Stimulated activated naive B cell treated with anti-CD40 and anti-IgM and Interleukin-4, amounts not matched to agents 10 μg/mL and 1 μg/mL and 100 μg/mL, for 72 hours (primary cell): Measurements from ENCODE around the gene ST6GAL1.
"Not testable (repeated sequence)": the region's sequence is repeated elsewhere in the genome, so short reads cannot be mapped to it uniquely, and the experiment has no call there.

Source experiments
- ATAC-seq, 2 donors: fragments of 150-1000 bp; cut with Tn5 transposase; replicated peaks; 2 replicates each; pipeline ENCODE4 v1.10.0; 2021; ENCODE audit warnings: moderate library complexity in 1 of 2
- DNase-seq: peaks from one replicate; pipeline ENCODE4 v3.0.0; 2021
- H3K27ac Mint-ChIP-seq: one replicate; pipeline ENCODE4 v1.8.0; 2022; ENCODE audit warnings: mild to moderate bottlenecking, mixed read lengths
- H3K27me3 Mint-ChIP-seq, 2 donors: one replicate each; pipeline ENCODE4 v1.8.0; 2022; ENCODE audit warnings: mixed read lengths in 2 of 2
- H3K36me3 Mint-ChIP-seq, 2 donors: one replicate each; pipeline ENCODE4 v1.8.0; 2022; ENCODE audit warnings: mixed read lengths in 2 of 2, mild to moderate bottlenecking in 1 of 2
- H3K4me1 Mint-ChIP-seq, 2 donors: one replicate each; pipeline ENCODE4 v1.8.0; 2022; ENCODE audit warnings: mixed read lengths in 2 of 2, mild to moderate bottlenecking in 1 of 2
- H3K4me3 Mint-ChIP-seq, 2 donors: one replicate each; pipeline ENCODE4 v1.8.0; 2022; ENCODE audit warnings: mild to moderate bottlenecking in 2 of 2, mixed read lengths in 2 of 2, moderate library complexity in 1 of 2
- H3K9me3 Mint-ChIP-seq, 2 donors: one replicate each; pipeline ENCODE4 v1.8.0; 2022; ENCODE audit warnings: mixed read lengths in 2 of 2, mild to moderate bottlenecking in 1 of 2

The ST6GAL1 gene

DNA sequence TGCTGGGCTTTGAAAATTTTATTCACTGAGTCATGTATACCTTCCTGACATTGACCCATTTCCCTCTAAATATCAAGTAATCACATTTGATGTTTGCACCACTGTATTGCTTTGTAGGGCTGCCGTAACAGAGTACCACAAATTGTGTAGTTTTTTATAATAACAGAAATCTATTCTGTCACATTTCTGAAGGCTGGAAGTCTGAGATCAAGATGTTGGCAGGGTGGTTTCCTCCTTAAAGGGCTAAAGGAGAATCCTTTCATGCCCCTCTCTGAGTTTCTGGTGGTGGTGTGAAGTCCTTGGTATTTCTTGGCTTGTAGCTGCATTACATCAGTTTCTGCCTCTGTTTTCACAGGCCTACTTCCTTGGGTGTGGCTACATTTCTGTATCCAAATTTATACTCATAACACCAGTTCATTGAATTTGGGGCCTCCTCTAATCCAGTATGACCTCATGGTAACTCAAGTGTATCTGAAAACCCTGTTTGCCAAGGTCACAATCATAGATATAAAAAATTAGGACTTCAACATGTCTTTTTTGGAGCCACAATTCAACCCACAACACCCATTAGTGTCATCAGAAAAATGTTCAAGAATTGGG is 29.1 kb upstream of the ST6GAL1 start:
- H3K4me3 Mint-ChIP-seq = no peak overlapping the region
- H3K27ac Mint-ChIP-seq = no peak overlapping the region
- ATAC-seq (peak in 1 of 2 donors; percentile 36), DNase-seq (no peak)
- H3K36me3 Mint-ChIP-seq = peaks cover 7 to 17% of the 10 kb centered on the region in 2 donors
- H3K9me3 Mint-ChIP-seq = peaks cover 16 to 23% of the 10 kb centered on the region in 2 donors
- H3K27me3 Mint-ChIP-seq = no peaks in the 10 kb centered on the region
- peaks cover 20 to 26% of the 10 kb centered on the region in 2 donors for H3K4me1 Mint-ChIP-seq

GRCh38 chr3:186902154-186902553 is 28.2 kb upstream of the ST6GAL1 start:
- Mint-ChIP-seq H3K4me1 (peaks cover 20 to 26% of the 10 kb centered on the region in 2 donors), H3K9me3 (peaks cover 26 to 30% of the 10 kb centered on the region in 2 donors), H3K4me3 (no peak overlapping the region), H3K36me3 (peaks cover 16 to 24% of the 10 kb centered on the region in 2 donors), H3K27me3 (no peaks in the 10 kb centered on the region), H3K27ac (no peak overlapping the region)
- no peak for DNase-seq
- no peak for ATAC-seq

- no peak overlapping the region for H3K4me3 Mint-ChIP-seq
- no peak overlapping the region for H3K27ac Mint-ChIP-seq
- H3K4me1 Mint-ChIP-seq = peaks cover 20 to 26% of the 10 kb centered on the region in 2 donors
- no peak for ATAC-seq
- DNase-seq = no peak
- no peaks in the 10 kb centered on the region for H3K27me3 Mint-ChIP-seq
- H3K9me3 Mint-ChIP-seq = peaks cover 29 to 34% of the 10 kb centered on the region in 2 donors
- H3K36me3 Mint-ChIP-seq = peaks cover 17 to 28% of the 10 kb centered on the region in 2 donors
Observed at GRCh38 chr3:186902713-186903112, 27.6 kb upstream of the ST6GAL1 start.

DNA sequence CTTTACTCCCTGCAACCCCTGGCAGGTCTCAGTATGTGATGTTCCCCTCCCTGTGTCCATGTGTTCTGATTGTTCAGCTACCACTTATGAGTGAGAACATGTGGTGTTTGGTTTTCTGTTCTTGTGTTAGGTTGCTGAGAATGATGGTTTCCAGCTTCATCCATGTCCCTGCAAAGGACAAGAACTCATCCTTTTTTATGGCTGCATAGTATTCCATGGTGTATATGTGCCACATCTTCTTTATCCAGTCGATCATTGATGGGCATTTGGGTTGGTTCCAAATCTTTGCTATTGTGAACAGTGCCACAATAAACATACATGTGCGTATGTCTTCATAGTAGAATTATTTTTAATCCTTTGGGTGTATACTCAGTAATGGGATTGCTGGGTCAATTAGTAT is 26.6 kb upstream of the ST6GAL1 start:
- DNase-seq, ATAC-seq, H3K27ac Mint-ChIP-seq, H3K27me3 Mint-ChIP-seq, H3K4me3 Mint-ChIP-seq: not testable (repeated sequence)
- H3K36me3 Mint-ChIP-seq = peaks cover 17 to 31% of the 10 kb centered on the region in 2 donors
- H3K4me1 Mint-ChIP-seq = peaks cover 24 to 31% of the 10 kb centered on the region in 2 donors
- H3K9me3 Mint-ChIP-seq = peaks cover 35 to 36% of the 10 kb centered on the region in 2 donors

DNA sequence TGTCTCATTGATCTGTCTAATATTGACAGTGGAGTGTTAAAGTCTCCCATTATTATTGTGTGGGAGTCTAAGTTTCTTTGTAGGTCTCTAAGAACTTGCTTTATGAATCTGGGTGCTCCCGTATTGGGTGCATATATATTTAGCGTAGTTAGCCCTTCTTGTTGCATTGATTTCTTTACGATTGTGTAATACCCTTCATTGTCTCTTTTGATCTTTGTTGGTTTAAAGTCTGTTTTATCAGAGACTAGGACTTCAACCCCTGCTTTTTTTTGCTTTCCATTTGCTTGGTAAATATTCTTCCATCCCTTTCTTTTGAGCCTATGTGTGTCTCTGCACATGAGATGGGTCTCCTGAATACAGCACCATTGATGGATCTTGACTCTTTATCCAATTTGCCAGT is 23.3 kb upstream of the ST6GAL1 start:
- not testable (repeated sequence) for ATAC-seq, DNase-seq, H3K27me3 Mint-ChIP-seq, H3K27ac Mint-ChIP-seq, H3K4me3 Mint-ChIP-seq
- peaks cover 17 to 31% of the 10 kb centered on the region in 2 donors for H3K36me3 Mint-ChIP-seq
- peaks cover 35 to 36% of the 10 kb centered on the region in 2 donors for H3K9me3 Mint-ChIP-seq
- H3K4me1 Mint-ChIP-seq = peaks cover 18 to 26% of the 10 kb centered on the region in 2 donors

DNA sequence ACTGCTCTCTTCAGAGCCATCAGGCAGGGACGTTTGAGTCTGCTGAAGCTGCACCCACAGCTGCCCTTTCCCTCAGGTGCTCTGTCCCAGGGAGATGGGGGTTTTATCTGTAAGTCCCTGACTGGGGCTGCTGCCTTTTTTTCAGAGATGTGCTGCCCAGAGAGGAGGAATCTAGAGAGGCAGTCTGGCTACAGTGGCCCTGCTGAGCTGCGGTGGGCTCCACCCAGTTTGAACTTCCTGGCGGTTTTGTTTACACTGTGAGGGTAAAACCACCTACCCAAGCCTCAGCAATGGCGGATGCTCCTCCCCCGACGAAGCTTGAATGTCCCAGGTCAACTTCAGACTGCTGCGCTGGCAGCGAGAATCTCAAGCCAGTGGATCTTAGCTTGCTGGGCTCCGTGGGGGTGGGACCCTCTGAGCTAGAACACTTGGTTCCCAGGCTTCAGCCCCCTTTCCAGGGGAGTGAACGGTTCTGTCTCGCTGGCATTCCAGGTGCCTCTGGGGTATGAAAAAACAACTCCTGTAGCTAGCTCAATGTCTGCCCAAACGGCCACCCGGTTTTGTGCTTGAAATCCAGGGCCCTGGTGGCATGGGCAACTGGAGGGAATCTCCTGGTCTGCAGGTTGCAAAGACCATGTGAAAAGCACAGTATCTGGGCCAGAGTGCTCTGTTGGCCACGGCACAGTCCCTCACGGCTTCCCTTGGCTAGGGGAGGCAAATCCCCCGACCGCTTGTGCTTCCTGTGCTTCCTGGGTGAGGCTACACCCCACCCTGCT is 21.1 kb upstream of the ST6GAL1 start:
- peak overlapping the region; percentile 90 for H3K27ac Mint-ChIP-seq
- DNase-seq (peak; percentile 50), ATAC-seq (peak; percentile 68 to 76)
- peaks cover 17 to 24% of the 10 kb centered on the region in 2 donors for H3K36me3 Mint-ChIP-seq
- peaks cover 14 to 21% of the 10 kb centered on the region in 2 donors for H3K4me1 Mint-ChIP-seq
- peak overlapping the region; percentile 61 for H3K4me3 Mint-ChIP-seq
- peaks cover 30 to 35% of the 10 kb centered on the region in 2 donors for H3K9me3 Mint-ChIP-seq
- H3K27me3 Mint-ChIP-seq = no peaks in the 10 kb centered on the region

- no peak overlapping the region for H3K27ac Mint-ChIP-seq
- H3K36me3 Mint-ChIP-seq = no peaks in the 10 kb centered on the region
- H3K27me3 Mint-ChIP-seq = no peaks in the 10 kb centered on the region
- peaks cover 16 to 43% of the 10 kb centered on the region in 2 donors for H3K4me1 Mint-ChIP-seq
- H3K4me3 Mint-ChIP-seq = peak overlapping the region; percentile 54 to 59
- DNase-seq (peak; percentile 3), ATAC-seq (peak; percentile 87 to 88)
- no peaks in the 10 kb centered on the region for H3K9me3 Mint-ChIP-seq
Observed at GRCh38 chr3:186915806-186916796, 14.2 kb upstream of the ST6GAL1 start.

- ATAC-seq = no peak
- Mint-ChIP-seq H3K4me3 (no peak overlapping the region), H3K36me3 (no peaks in the 10 kb centered on the region), H3K27me3 (no peaks in the 10 kb centered on the region), H3K9me3 (no peaks in the 10 kb centered on the region), H3K27ac (no peak overlapping the region), H3K4me1 (peaks cover 16 to 43% of the 10 kb centered on the region in 2 donors)
- DNase-seq = no peak
Observed at GRCh38 chr3:186917512-186918312, 12.6 kb upstream of the ST6GAL1 start.

DNA sequence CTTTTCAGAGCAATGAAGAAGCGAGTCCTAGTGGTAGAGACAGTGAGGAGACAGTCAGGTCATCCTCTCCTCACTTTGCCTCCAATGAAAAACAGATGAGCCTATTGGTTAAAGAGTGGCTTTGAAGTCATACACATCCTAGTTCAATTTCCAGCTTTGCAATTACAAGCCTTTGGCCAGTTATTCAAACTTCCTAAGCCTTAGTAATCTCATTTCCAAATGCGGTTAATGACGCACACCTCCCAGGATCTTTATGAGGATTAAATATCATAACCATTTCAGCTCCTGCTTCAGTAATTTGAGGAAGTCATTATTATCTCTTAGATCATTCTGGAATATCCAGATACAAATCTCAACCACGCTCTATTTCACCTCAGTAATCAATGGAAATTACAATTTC is 10.0 kb upstream of the ST6GAL1 start:
- H3K4me1 Mint-ChIP-seq = peaks cover 14 to 28% of the 10 kb centered on the region in 2 donors
- no peaks in the 10 kb centered on the region for H3K36me3 Mint-ChIP-seq
- DNase-seq (no peak), ATAC-seq (no peak)
- H3K27ac Mint-ChIP-seq = no peak overlapping the region
- H3K9me3 Mint-ChIP-seq = no peaks in the 10 kb centered on the region
- no peaks in the 10 kb centered on the region for H3K27me3 Mint-ChIP-seq
- no peak overlapping the region for H3K4me3 Mint-ChIP-seq

GRCh38 chr3:186920796-186921195 is 9.5 kb upstream of the ST6GAL1 start:
- Mint-ChIP-seq H3K27ac (no peak overlapping the region), H3K4me1 (peaks cover 17 to 27% of the 10 kb centered on the region in 2 donors), H3K36me3 (no peaks in the 10 kb centered on the region), H3K4me3 (no peak overlapping the region), H3K27me3 (no peaks in the 10 kb centered on the region), H3K9me3 (no peaks in the 10 kb centered on the region)
- DNase-seq (no peak), ATAC-seq (no peak)

GRCh38 chr3:186921578-186921977 is 8.7 kb upstream of the ST6GAL1 start:
- no peak for ATAC-seq
- H3K4me3 Mint-ChIP-seq = no peak overlapping the region
- peaks cover 10 to 27% of the 10 kb centered on the region in 2 donors for H3K4me1 Mint-ChIP-seq
- no peaks in the 10 kb centered on the region for H3K27me3 Mint-ChIP-seq
- no peak for DNase-seq
- no peaks in the 10 kb centered on the region for H3K9me3 Mint-ChIP-seq
- no peak overlapping the region for H3K27ac Mint-ChIP-seq
- H3K36me3 Mint-ChIP-seq = no peaks in the 10 kb centered on the region

DNA sequence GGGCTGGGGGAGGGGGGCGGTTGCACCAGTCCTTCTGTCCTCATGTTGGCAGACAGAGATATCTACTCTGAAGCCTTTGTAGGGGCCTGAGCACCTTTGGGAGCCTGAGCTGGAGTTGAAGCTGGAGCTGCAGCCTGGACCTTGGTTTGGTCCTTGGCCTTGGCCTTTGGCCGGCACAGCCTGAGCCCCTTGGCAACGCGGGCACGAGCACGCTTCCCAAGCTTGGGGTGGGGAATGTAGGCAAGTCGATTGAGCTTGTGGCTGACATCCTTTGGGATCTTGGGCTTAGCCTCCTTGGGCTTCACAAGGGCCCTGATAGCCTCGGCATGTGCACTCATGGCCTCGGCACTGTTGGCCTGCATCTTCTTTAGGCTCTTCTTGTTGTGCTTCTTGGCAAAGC is 8.1 kb upstream of the ST6GAL1 start:
- peaks cover 10 to 21% of the 10 kb centered on the region in 2 donors for H3K4me1 Mint-ChIP-seq
- H3K27me3 Mint-ChIP-seq = no peaks in the 10 kb centered on the region
- H3K27ac Mint-ChIP-seq = no peak overlapping the region
- no peak for ATAC-seq
- no peaks in the 10 kb centered on the region for H3K36me3 Mint-ChIP-seq
- DNase-seq = no peak
- no peaks in the 10 kb centered on the region for H3K9me3 Mint-ChIP-seq
- H3K4me3 Mint-ChIP-seq = no peak overlapping the region

- no peak overlapping the region for H3K27ac Mint-ChIP-seq
- no peak for DNase-seq
- H3K9me3 Mint-ChIP-seq = no peaks in the 10 kb centered on the region
- H3K4me3 Mint-ChIP-seq = no peak overlapping the region
- no peak for ATAC-seq
- H3K27me3 Mint-ChIP-seq = no peaks in the 10 kb centered on the region
- H3K4me1 Mint-ChIP-seq = peaks cover 9 to 19% of the 10 kb centered on the region in 2 donors
- no peaks in the 10 kb centered on the region for H3K36me3 Mint-ChIP-seq
Observed at GRCh38 chr3:186922790-186923189, 7.5 kb upstream of the ST6GAL1 start.
